Effector CD4-positive, alpha-beta T cell (primary cell): ENCODE results near the gene KBTBD7.
"Not testable (repeated sequence)": the region's sequence is repeated elsewhere in the genome, so short reads cannot be mapped to it uniquely, and the experiment has no call there.

Experiments
- DNase-seq: peaks from one replicate; pipeline ENCODE4 v3.0.0-alpha.2; 2020

Gene KBTBD7

DNA sequence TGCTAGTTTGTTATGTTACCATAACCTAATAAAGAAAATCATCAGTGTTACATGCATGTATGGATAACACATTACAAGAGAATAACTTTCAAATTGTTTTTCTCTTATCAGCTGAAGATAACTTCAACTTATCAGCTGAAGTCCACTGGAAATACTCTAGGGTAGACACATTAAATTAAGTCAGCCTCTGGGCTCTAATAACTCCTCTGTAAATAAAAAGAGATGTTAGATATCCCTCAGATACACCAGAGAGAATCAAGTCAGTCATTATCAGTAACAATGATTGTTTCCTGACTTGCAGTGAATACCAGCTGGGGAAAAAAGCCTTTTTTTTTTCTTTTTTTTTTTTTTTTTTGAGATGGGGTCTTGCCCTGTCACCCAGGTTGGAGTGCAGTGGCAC lies 1.6 kb upstream of the KBTBD7 start:
- no peak for DNase-seq

DNA sequence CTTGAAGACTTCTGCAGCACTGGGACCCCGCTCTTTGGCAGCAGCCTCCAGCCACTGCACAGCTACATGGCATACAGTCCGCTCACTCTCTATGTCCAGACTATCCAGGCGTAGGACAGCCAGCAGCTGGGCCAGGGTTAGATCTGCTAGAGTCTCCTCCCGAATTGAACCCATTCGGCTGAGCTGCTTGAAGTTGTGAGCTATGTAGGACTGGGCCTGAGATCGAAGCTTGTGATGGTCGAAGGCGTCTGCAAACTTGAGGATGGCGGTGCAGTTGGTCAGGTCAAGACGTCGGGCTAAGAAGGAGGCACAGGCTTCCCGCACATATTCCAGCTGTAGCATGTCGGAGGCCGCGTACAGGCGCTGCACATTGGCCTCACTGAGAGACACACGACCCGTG lies 900 bp downstream of the KBTBD7 start:
- no peak for DNase-seq

DNA sequence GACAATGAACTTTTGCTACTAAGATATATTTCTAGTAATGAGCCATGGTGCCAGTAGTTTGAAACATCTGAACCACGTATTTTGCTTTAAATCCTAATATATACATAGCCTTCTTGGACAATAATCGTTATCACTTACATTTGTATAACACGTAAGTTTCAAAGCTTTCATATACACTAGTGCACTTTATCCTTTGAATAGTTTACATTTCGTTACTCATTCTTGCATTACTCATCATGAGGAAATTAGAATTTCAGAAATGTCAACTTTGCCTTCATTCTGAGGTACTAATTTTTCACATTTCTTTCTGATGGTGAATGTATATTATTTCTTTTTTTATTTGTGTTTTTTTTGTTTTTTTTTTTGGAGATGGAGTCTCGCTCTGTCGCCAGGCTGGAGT lies 5.8 kb downstream of the KBTBD7 start:
- no peak for DNase-seq

DNA sequence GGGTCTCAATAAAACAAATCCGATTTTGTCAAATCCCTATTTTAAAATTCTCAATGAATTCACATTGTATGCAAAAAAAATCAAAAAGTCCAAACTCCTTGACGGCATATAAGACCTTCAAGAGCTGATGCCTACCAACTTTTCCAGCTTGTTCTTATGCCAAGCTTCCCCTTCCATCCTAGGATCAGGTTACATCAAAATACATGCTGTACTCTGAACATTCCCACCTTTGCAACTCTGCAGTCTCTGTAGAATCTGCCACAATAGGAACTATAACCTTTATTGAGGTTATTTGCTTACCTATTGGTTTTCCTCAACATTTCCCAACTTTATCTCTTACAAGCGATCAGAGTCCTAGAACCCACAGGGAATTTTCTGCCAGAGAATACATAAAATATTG lies 7.9 kb downstream of the KBTBD7 start:
- DNase-seq, result no peak

DNA sequence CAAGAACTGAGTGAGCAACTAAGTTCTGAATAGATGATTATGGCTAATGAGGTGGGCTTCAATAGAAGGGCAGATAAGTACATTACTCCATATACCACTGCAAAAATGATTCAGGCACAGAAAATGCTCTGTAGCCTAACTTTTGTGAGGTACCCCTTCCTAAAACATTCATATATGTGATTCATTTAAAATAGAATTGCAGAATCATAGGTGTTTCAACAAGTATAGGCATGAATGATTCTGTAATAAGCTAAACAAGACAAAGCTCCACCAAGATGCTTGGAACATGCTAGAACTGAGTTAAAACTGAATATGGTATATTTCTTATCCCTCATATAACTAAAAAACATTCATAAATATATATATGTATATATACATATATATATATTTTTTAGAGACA lies 12.1 kb downstream of the KBTBD7 start:
- no peak for DNase-seq

DNA sequence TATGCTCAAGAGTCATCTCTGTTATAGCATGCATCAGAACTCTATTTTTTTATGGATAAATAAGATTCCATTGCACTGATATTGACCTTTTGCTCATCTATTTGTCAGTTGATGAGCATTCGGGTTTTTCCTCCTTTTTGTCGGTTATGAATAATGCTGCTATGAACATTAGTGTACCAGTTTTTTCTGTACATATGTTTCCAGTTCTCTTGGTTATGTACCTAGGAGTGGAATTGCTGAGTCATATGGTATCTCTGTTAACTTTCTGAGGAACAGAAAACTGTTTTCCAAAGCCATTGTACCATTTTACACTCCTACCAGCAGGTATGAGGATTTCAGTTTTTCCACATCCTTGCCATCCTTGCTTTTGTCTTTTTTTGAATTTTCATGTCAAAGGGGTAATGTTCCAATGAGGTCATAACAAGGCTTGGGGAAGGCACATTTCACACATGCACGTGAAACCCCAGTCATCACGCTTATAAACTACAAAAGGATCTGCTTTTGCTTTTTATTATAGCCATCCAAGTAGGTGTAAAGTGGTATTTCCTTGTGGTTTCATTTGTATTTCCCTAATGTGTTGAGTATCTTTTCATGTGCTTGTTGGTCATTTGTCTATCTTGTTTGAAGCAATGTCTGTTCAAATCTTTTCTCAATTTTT lies 14.6 kb downstream of the KBTBD7 start:
- DNase-seq, result no peak

DNA sequence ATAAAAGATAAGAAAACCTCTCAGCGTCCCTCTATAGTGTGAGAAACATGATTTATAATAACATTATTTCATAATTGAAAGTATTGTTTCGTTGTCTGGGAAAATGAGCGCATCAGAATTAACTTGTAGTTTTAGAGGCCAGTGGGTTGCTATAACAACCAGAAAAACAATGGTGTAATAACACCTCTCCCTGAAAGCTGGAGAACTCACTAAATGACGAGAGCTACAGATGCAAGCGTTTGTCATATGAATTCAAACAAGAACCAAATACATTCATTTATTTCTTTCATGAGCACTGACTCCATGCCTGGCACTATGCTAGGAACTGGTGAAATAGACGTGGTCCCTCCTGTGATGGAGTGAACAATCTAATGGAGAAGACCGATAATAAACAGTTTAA lies 16.3 kb downstream of the KBTBD7 start:
- no peak for DNase-seq

DNA sequence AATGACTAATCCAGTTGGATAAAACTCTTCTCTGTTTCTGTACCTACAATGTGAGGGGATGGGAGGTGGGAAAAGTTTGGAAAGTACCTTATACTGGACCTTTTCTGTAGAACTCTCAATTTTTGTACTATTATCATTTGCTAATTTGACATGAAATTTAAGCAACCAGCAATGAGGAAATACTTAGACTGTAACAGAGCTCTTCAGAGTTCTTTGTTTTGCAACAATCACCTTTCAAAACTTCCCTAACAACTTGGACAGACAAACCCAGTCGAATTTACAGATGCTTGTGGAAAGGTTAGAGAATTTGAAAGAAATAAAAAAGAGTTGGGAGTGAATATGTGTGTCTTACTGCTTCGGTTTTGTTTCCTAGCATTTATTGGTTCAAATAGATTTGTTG lies 16.8 kb downstream of the KBTBD7 start:
- no peak for DNase-seq

DNA sequence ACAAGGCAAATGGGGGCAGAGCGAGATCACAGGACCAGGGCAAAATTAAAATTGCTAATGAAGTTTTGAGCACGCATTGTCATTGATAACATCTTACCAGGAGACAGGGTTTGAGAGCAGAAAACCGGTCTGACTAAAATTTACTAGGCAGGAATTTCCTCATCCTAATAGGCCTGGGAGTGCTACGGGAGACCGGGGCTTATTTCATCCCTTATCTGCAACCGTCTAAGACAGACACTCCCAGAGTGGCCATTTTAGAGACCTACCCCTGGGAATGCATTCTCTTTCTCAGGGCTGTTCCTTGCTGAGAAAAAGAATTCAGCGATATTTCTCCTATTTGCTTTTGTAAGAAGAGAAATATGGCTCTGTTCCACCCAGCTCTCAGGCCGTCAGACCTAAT lies 18.8 kb downstream of the KBTBD7 start:
- DNase-seq, result not testable (repeated sequence)

DNA sequence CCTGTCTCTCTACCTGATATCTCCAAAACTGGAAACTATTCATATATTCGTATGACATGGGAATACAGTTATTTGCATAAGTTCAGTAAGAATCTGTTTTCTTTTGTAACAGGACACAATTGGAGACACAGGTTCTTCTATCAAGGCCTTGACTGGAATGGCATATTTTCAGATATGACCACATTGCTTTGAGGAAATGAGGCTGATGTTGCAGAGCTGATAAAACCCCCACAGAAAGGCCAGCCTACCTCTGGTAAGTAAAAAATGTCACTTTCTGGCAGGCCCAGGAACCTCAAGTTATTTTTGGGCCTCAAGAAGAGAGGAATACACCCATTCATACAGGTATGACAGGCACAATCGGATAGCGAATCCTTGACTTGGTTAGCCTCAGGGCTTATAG lies 32.2 kb downstream of the KBTBD7 start:
- DNase-seq, result no peak

DNA sequence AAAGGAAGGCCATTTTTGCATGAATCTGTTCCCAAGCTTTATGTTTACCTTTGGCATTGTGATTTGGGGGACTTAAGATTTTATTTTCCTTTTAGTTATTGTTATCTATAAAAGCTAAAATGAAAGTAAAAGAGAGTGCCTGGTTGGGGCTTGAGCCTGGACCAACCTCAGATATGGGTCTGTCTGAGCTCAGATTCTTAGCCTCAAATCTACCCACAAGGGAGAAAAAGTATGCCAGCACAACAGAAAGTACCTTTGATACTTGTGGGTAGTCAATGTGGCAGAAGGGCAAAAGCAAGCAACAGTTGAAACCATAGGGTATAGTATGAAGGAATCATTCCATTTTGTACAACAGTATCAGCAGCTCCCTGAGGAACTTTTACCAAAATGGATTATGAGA lies 35.2 kb downstream of the KBTBD7 start:
- no peak for DNase-seq

DNA sequence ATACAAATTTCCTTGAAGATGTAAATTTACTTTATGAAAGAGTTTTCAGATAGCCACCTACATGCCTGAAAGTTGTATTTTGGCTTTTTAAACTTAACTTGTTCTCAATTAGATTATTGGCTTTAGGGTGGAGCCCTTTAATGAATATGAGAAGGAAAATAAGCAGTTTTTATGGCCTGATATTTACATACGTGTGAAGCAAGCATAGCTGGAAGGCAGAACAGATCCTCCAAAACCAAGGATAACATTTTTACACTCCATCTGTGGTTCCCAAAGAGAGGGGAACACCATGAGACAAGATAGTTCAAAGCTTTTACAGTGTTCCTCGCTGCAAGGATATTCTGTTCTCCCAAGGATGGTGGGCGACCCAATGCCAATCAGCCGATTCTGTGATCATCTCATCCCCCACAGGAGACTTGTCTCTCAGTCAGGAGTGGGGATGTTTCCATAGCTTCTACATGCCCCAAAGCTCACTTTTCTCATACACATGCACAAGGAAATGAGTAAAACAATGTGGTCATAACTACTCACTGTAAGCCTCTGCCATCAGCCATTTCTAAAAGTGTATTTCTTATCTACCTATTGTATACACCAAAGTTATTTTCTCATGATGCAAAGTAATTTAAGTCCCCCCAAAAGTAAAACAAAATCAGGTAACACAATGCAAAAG lies 37.2 kb downstream of the KBTBD7 start:
- no peak for DNase-seq

DNA sequence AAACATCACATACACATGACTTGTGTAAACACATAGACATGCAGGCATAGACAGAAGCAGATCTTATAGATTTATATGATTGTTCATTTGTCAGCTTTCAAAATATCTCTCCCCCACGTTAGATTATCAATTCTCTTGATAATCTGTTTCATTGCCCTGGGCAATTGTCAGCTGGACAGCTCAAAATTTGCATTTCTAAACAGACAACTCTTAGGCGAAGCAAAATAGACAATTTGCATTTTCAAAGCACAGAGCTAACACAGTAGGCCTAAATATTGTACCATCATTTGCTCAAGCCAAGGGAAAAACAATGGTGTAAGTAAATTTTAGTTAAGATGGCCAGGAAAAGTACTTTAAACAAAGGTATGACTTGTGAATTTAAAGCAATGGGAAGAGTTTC lies 37.7 kb downstream of the KBTBD7 start:
- DNase-seq, result no peak

DNA sequence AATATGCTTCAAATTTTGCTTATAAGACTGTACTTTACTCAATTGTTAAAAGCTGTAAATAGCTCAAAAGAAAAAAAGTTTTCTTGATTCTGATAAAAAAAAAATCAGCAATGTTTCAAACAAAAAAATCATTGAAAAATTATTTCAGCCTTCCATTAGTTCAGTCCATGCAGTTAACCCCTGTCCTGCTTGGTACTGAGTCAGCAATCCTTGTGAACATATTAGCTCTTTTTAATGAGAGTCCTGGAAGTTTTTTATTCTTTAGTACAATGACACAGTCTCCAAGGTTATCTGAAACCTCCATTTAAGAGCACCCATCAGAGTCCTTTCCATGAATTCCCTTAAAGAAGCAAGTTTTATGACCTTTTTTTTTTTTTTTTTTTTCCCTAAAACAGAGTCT lies 40.3 kb downstream of the KBTBD7 start:
- DNase-seq, result no peak

DNA sequence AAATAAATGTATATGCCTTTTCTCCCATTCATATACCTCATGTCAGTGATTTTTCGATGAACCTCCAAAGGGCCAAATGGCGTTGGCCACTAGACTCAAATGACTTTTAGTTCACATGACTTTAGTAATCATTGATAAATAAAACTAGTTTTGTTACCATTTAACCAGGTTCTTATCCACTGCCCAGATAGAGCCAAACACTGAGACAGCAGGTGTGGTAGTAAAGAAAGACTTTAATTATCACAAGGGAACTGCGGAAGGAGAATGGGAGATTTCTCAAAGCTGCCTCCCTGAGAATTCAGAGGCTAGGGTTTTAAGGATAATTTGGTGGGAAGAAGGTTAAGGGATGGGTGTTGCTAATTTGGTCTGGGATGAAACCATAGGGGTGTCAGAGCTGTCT lies 42.4 kb downstream of the KBTBD7 start:
- no peak for DNase-seq

DNA sequence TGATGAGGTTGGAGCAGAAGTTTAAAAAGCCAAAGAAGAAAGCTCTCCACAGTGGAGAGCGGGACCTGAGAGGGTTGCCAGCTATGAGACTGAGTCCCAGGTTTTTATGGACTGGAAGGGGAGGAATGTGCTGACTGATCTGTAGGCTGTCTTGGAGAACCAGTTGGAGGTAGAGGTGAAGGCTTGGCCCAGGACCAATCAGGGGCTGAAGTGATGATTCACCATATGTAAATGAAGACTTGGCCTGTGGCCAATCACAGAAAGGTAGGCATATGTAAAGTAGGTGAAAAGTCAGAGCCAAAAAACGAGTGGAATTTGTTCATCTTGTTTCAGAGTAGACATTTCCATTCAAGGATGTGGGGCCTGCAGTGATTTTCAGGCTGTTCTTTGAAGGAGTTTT lies 44.3 kb downstream of the KBTBD7 start:
- no peak for DNase-seq

DNA sequence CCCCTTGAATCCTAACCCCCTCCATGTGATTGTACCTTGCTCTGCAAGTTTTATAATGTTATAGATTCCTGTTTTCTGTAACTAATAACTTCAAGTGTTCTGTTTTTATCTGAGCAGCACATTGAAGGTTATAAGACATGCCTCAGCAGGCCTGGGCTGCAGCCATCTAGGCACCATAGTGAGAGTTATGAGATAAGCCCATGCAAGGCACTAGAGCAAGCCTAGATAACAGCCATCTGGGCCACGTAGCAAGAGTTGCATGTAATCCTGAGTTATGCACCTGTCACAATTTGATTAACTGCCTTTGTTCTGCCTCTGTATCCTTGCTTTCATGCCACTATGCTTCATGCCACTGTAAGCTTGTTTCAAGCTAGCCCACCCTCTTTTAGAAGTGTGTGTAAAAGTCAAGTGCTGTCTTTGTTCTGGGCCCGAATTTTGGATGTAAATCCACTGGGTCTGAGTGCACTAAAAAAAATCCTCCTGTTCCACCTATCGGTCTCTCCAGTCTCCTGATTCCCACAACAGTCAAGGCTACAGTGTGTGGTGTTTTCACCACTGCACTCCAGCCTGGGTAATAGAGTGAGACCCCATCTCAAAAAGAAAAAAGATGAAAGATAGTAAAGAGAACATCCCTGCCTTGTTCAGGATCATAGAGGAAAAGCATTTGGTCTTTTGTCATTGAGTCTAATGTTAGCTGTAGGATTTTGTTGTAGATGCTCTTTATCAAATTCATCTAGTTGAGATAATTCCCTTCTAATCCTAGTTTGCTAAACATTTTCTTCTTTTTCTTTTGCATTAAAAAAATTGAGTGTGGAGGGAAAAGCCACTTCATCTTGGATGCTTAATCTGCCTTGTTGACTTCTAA lies 45.7 kb downstream of the KBTBD7 start:
- no peak for DNase-seq

DNA sequence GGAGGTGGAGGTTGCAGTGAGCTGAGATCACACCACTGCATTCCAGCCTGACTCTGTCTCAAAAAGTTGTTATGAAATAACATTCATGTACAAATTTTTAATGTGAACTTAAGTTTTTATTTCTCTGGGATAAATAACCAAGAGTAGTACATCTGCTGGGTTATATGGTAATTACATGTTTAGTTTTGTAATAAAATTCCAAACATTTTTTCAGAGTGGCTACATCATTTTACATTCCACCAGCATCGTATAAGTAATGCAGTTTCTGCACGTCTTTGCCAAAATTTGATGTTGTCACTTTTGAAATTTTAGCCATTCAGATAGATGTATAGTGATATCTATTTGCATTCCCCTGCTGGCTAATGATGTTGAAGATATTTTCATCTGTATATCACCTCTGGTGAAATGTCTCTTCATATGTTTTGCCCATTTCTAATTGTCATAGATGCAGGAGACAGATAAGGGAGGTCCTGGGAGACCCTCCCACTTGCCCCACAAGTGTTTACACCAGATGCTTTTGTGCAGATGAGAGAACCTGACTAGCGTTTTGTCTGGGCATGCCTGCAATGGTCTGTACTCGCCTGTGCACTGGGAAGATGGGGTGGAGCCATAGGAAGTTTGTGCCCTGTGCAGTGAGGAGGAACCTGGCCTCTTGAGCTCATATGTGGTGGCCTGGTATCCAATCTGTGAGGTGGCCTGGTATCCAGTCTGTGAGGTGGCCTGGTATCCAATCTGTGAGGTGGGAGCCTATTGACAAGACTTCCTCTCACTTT lies 49.0 kb downstream of the KBTBD7 start:
- DNase-seq, result no peak

DNA sequence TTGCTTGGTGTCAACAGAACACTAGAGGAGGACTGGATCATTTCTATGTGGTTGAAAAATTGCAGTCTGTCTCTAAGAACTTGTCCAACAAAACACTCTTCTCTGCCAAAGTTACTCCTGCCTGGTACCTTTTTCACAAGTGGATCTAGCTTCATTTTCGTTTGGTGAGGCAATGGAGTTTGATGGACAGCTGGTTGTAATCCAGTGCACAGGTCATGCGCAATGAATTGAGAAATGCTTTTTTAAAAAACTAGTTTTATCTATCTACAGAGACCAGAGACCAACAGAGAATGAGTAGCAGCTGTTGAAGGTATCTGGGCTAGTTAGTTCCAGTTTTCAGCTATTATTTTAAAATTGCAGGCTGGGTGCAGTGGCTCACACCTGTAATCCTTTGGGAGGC lies 49.8 kb downstream of the KBTBD7 start:
- no peak for DNase-seq
